AG04450 (cell line): ENCODE results near the gene METTL21A. TPM values are rescaled to one million over a fixed set of nuclear protein-coding genes. Genes with fewer than 3 reads are reported as not detected.
"Not testable (repeated sequence)": the region's sequence is repeated elsewhere in the genome, so short reads cannot be mapped to it uniquely, and the experiment has no call there.

Source experiments
- CTCF ChIA-PET: fragments of 300-600, 350-600 bp; formaldehyde crosslinking; extraction: SDS; loops from one replicate; lab custom pipeline; 2022; ENCODE audit warnings: antibody characterized with exemption, inconsistent platforms; lab: Charles Lee
- POLR2A ChIA-PET: fragments of 350-600 bp; formaldehyde crosslinking; extraction: SDS; loops from one replicate; lab custom pipeline; 2021; ENCODE audit warnings: antibody characterized with exemption, inconsistent platforms; lab: Yijun Ruan, JAX
- DNase-seq: peaks from one replicate; pipeline ENCODE4 v3.0.0-alpha.2; 2011; ENCODE audit warnings: low read depth, low spot score
- H3K27ac ChIP-seq: one replicate; pipeline ENCODE4 v1.5.1; 2012; ENCODE audit warnings: low read depth, low read length, control low read depth
- H3K27me3 ChIP-seq: one replicate; pipeline ENCODE4 v1.6.0; 2012; ENCODE audit warnings: low read length; ENCODE audit not compliant: control insufficient read depth, insufficient read depth
- H3K4me3 ChIP-seq: 2 replicates; pipeline ENCODE4 v1.5.1; 2011; ENCODE audit warnings: mild to moderate bottlenecking, low read depth, low read length, control low read depth
- H3K9me3 ChIP-seq: 2 replicates; pipeline ENCODE4 v1.5.1; 2012; ENCODE audit warnings: low read length; ENCODE audit not compliant: control insufficient read depth, insufficient read depth
- polyA plus RNA-seq: library from polyadenylated mRNA; depleted of rRNA; stranded (reverse); fragments of >200 nt; gene quantifications from 2 replicates; pipeline ENCODE4 v1.2.3, GENCODE V29; 2011
- TF ChIP-seq, protein P1 (sequence below): IDR thresholded peaks from 2 replicates; pipeline ENCODE4 v1.5.1; 2011; ENCODE audit warnings: low read depth, low read length, control low read depth, inconsistent platforms

The METTL21A gene
- polyA plus RNA-seq, 1 experiment = 20.3 TPM

DNA sequence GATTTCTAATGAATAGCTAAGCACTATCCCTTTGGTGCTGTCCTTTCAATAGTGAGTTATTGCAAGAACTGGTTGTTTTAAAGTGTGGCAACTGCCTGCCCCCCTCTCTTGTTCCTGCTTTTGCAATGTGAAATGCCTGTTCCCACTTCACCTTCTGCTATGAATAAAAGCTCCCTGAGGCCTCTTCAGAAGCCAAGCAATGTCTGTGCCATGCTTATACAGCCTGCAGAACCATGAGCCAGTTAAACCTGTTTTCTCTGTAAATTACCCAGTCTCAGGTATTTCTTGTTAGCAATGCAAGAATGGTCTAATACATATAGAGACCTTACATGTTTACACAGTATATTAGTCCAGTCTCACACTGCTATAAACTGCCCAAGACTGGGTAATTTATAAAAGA is 15.0 kb upstream of the METTL21A start:
- DNase-seq = no peak
- no peaks in the 10 kb centered on the region; the same call in 1 of the 2 replicates for H3K9me3 ChIP-seq
- H3K27ac ChIP-seq = no peak overlapping the region
- ChIA-PET CTCF (interaction anchor here (0.6 kb wide), 1 partner anchor 594 kb away, joined by 3 read pairs; no protein-coding TSS in a partner anchor), POLR2A (no interaction called here)
- H3K27me3 ChIP-seq = no peaks in the 10 kb centered on the region
- TF ChIP-seq, protein P1, sequence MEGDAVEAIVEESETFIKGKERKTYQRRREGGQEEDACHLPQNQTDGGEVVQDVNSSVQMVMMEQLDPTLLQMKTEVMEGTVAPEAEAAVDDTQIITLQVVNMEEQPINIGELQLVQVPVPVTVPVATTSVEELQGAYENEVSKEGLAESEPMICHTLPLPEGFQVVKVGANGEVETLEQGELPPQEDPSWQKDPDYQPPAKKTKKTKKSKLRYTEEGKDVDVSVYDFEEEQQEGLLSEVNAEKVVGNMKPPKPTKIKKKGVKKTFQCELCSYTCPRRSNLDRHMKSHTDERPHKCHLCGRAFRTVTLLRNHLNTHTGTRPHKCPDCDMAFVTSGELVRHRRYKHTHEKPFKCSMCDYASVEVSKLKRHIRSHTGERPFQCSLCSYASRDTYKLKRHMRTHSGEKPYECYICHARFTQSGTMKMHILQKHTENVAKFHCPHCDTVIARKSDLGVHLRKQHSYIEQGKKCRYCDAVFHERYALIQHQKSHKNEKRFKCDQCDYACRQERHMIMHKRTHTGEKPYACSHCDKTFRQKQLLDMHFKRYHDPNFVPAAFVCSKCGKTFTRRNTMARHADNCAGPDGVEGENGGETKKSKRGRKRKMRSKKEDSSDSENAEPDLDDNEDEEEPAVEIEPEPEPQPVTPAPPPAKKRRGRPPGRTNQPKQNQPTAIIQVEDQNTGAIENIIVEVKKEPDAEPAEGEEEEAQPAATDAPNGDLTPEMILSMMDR = no peak
- no peak overlapping the region for H3K4me3 ChIP-seq

DNA sequence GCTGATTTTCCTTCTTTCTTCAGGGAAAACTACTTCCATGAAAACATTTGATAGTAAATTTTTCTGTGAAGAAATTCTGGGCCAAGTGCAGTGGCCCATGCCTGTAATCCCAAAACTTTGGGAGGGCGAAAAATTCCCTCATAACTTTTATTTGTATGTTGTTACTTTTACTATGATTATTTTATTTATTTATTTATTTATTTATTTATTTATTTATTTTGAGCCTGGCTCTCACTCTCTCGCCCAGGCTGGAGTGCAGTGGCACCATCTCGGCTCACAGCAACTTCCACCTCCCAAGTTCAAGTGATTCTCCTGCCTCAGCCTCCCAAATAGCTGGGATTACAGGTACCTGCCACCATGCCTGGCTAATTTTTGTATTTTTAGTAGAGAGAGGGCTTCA is 14.1 kb upstream of the METTL21A start:
- CTCF ChIA-PET = interaction anchor here (0.6 kb wide), 1 partner anchor 595 kb away, joined by 3 read pairs; no protein-coding TSS in a partner anchor
- H3K4me3 ChIP-seq, POLR2A ChIA-PET, DNase-seq, H3K9me3 ChIP-seq, H3K27ac ChIP-seq, H3K27me3 ChIP-seq: not testable (repeated sequence)

DNA sequence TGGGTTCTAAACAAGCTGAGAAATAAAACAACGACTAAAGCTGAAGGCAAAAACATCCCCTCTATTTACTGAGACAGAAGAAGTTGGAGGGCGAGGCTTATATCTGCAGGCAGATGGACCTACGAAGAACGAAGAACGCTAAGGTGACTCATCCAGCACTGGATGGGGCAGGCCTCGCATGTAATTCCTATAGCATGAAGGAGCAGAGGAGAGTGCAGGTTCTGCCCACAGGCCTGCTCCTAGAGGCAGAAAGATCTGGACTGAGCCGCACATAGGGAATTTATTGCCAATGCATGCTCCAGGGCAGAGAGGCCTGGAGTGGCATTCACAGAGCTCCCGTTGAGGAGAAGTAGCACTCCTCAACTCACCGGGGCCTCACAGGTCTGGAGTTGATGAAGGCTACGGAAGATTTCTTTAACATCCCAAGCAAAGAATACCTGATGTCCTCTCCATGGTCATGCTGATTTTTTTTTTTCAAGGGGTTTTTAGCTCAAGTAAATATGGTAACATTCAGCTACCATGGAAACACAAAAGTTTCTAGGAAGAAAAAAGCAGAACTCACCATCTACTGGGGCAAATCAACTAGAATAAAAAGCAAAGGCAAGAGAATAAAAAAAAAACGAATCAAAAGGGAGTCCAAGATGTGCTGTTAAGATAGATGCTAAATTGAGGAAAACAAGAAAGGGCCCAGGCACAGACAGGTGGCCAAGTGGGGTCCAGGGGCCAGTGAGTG is 10.4 kb upstream of the METTL21A start:
- H3K9me3 ChIP-seq = no peaks in the 10 kb centered on the region; the same call in 1 of the 2 replicates
- H3K27me3 ChIP-seq = no peaks in the 10 kb centered on the region
- H3K27ac ChIP-seq = no peak overlapping the region
- ChIA-PET CTCF (interaction anchor here (0.6 to 2.3 kb wide), 3 partner anchors 9 to 98 kb away, joined by 3 to 13 read pairs (median 3); partner anchors contain the start of gene METTL21A), POLR2A (interaction anchor here (0.6 kb wide), 1 partner anchor 69 kb away, joined by 3 read pairs; no protein-coding TSS in a partner anchor)
- DNase-seq = no peak
- TF ChIP-seq, protein P1 = no peak
- no peak overlapping the region for H3K4me3 ChIP-seq

DNA sequence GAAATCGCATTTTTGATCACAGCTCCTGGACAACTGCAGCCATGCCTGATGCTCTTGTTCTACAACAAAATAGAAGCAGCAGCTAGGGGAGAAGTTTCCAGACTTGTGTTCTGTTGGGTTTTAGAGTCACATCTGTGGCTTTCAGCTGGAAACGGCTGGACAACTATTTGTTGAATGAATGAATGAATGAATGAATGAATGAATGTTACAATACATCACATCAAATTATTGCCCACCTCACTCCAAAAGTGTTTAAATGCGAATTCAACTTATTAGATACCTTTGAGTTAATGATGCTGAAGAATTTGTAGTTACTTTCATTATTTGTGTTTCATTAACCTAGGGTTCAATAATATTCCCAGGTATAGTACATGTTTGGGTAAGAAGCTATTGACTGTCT is 8.5 kb upstream of the METTL21A start:
- CTCF ChIA-PET = interaction anchor here (0.5 to 1.9 kb wide), 6 partner anchors 25 to 541 kb away, joined by 3 to 10 read pairs (median 4); no protein-coding TSS in a partner anchor
- no peak for DNase-seq
- Histone ChIP-seq H3K27ac (no peak overlapping the region), H3K9me3 (no peaks in the 10 kb centered on the region), H3K27me3 (no peaks in the 10 kb centered on the region), H3K4me3 (no peak overlapping the region)
- TF ChIP-seq, protein P1 = no peak
- POLR2A ChIA-PET = interaction anchor here (1.1 to 1.4 kb wide), 2 partner anchors 16 to 104 kb away, joined by 5 read pairs; partner anchors contain the start of gene CREB1

DNA sequence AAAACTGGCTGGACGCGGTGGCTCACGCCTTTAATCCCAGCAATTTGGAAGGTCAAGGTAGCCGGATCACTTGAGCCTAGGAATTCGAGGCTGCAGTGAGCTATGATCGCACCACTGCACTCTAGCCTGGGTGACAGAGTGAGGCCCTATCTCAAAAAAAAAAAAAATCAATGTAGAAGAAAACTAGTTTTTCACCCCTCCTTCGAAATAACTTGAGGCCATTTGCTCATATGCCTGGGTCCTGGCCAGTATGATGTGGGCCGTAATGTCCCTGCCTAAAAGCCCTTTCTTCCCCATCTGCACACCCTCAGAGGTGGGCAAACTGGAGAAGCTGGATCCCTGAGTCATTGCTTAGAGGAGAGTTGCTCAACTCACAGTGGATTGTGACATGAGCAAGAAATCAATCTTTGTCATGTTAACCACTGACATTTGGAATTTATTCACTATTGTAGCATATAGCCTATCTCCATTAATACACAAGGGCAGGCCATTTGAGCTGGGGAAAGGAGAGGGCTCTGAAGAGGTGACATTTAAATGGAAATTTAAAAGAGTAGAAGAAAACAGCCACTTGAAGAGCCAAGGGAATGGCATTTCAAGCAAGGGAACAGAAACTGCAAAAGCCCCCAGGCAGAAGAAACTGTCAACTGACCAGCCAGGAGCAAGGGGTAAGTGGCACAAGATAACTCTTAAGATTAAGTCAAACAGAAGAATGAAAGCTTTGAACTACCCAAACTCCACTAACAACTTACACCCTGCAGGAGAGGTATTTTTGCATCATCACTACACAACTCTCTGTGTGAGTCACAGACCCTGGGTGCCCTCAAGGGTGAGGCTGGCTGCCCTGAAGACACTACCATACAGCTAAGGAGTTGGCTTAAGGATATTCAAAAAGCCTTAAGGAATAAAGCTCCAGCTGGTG is 7.6 kb upstream of the METTL21A start:
- Histone ChIP-seq H3K27ac (no peak overlapping the region), H3K27me3 (no peaks in the 10 kb centered on the region), H3K4me3 (no peak overlapping the region), H3K9me3 (no peaks in the 10 kb centered on the region)
- TF ChIP-seq, protein P1 = no peak
- ChIA-PET CTCF (interaction anchor here (0.6 to 1.9 kb wide), 5 partner anchors 61 to 439 kb away, joined by 3 to 10 read pairs (median 4); no protein-coding TSS in a partner anchor), POLR2A (interaction anchor here (0.5 to 1.4 kb wide), 3 partner anchors 15 to 103 kb away, joined by 5 to 8 read pairs (median 5); partner anchors contain the start of gene CREB1)
- no peak for DNase-seq
